GM21390 (cell line): ENCODE data around the gene MYO5B.
"Not testable (repeated sequence)": the region's sequence is repeated elsewhere in the genome, so short reads cannot be mapped to it uniquely, and the experiment has no call there.

Experiments used
- ATAC-seq: cut with Tn5 transposase; IDR thresholded peaks from one replicate; pipeline ENCODE4 v1.9.1; 2021; ENCODE audit not compliant: unreplicated experiment

Gene MYO5B

GRCh38 chr18:50107468-50107977 lies 87.4 kb downstream of the MYO5B start:
- no peak for ATAC-seq

- ATAC-seq: no peak
Observed at GRCh38 chr18:50105027-50105426, 89.9 kb downstream of the MYO5B start.

GRCh38 chr18:50104421-50104820 lies 90.5 kb downstream of the MYO5B start:
- ATAC-seq: no peak

GRCh38 chr18:50099725-50100407 lies 95.1 kb downstream of the MYO5B start:
- ATAC-seq: peak; percentile 86

- no peak for ATAC-seq
Observed at GRCh38 chr18:50097702-50098101, 97.2 kb downstream of the MYO5B start.

- ATAC-seq: no peak
Observed at GRCh38 chr18:50096766-50097435, 98.0 kb downstream of the MYO5B start.

- ATAC-seq: not testable (repeated sequence)
Observed at GRCh38 chr18:50094786-50095185, 100.2 kb downstream of the MYO5B start.

- ATAC-seq: no peak
Observed at GRCh38 chr18:50094221-50094773, 100.7 kb downstream of the MYO5B start.

GRCh38 chr18:50093366-50094064 lies 101.4 kb downstream of the MYO5B start:
- no peak for ATAC-seq

- ATAC-seq: no peak
Observed at GRCh38 chr18:50092245-50092805, 102.6 kb downstream of the MYO5B start.

GRCh38 chr18:50091509-50092244 lies 103.3 kb downstream of the MYO5B start:
- ATAC-seq: no peak

- no peak for ATAC-seq
Observed at GRCh38 chr18:50090370-50091312, 104.3 kb downstream of the MYO5B start.

- ATAC-seq: no peak
Observed at GRCh38 chr18:50089702-50090101, 105.2 kb downstream of the MYO5B start.

- no peak for ATAC-seq
Observed at GRCh38 chr18:50083708-50084107, 111.2 kb downstream of the MYO5B start.

GRCh38 chr18:50080932-50081560 lies 113.9 kb downstream of the MYO5B start:
- ATAC-seq: no peak

GRCh38 chr18:50080316-50080715 lies 114.6 kb downstream of the MYO5B start:
- no peak for ATAC-seq

- ATAC-seq: no peak
Observed at GRCh38 chr18:50079571-50080295, 115.2 kb downstream of the MYO5B start.

GRCh38 chr18:50076277-50076676 lies 118.7 kb downstream of the MYO5B start:
- no peak for ATAC-seq
